CMK (cell line): ENCODE data around the gene ATP10A.

Experiments used
- DNase-seq: peaks from one replicate; pipeline ENCODE4 v3.0.0-alpha.2; 2010; ENCODE audit warnings: low read depth

Gene ATP10A

GRCh38 chr15:25716414-25717126 lies 146.6 kb downstream of the ATP10A start:
- DNase-seq = no peak

GRCh38 chr15:25715536-25716413 lies 147.4 kb downstream of the ATP10A start:
- no peak for DNase-seq

GRCh38 chr15:25714538-25714840 lies 148.6 kb downstream of the ATP10A start:
- DNase-seq = no peak

- no peak for DNase-seq
These were observed 149.2 kb downstream of the ATP10A start for GRCh38 chr15:25713736-25714537.

- no peak for DNase-seq
These were observed 150.2 kb downstream of the ATP10A start for GRCh38 chr15:25712961-25713355.

GRCh38 chr15:25712192-25712960 lies 150.8 kb downstream of the ATP10A start:
- no peak for DNase-seq

GRCh38 chr15:25711691-25712090 lies 151.4 kb downstream of the ATP10A start:
- DNase-seq = no peak

- DNase-seq = no peak
These were observed 152.0 kb downstream of the ATP10A start for GRCh38 chr15:25711164-25711563.

GRCh38 chr15:25710184-25710583 lies 152.9 kb downstream of the ATP10A start:
- DNase-seq = no peak

GRCh38 chr15:25709437-25710159 lies 153.5 kb downstream of the ATP10A start:
- DNase-seq = no peak

- DNase-seq = no peak
These were observed 154.7 kb downstream of the ATP10A start for GRCh38 chr15:25708391-25708790.

- DNase-seq = no peak
These were observed 155.3 kb downstream of the ATP10A start for GRCh38 chr15:25707656-25708365.

GRCh38 chr15:25706176-25706955 lies 156.8 kb downstream of the ATP10A start:
- no peak for DNase-seq

GRCh38 chr15:25705433-25706115 lies 157.6 kb downstream of the ATP10A start:
- no peak for DNase-seq

- DNase-seq = no peak
These were observed 159.4 kb downstream of the ATP10A start for GRCh38 chr15:25703726-25704125.

- no peak for DNase-seq
These were observed 161.2 kb downstream of the ATP10A start for GRCh38 chr15:25701721-25702465.

GRCh38 chr15:25700916-25701315 lies 162.2 kb downstream of the ATP10A start:
- no peak for DNase-seq

- DNase-seq = no peak
These were observed 165.5 kb downstream of the ATP10A start for GRCh38 chr15:25697586-25697985.
